NB4 (cell line): ENCODE measurements around the gene SYVN1.

Experiments
- DNase-seq: peaks from one replicate; pipeline ENCODE4 v3.0.0; 2010; ENCODE audit warnings: low read depth
- H3K4me3 ChIP-seq: one replicate; pipeline ENCODE4 v1.5.1; 2011; ENCODE audit warnings: mild to moderate bottlenecking, low read depth, low read length, moderate library complexity
- MYC ChIP-seq: IDR thresholded peaks from 2 replicates; pipeline ENCODE4 v1.6.1; 2011; ENCODE audit warnings: low read depth, low read length
- POLR2A ChIP-seq: IDR thresholded peaks from 2 replicates; pipeline ENCODE4 v1.6.1; 2011; ENCODE audit warnings: mild to moderate bottlenecking; ENCODE audit not compliant: insufficient read length; ENCODE audit errors: extremely low read depth
- TF ChIP-seq, protein P1 (sequence below): IDR thresholded peaks from one replicate; pipeline ENCODE4 v1.5.1; 2012; ENCODE audit warnings: low read depth, low read length
- TF ChIP-seq, protein P2 (sequence below): IDR thresholded peaks from 2 replicates; pipeline ENCODE4 v1.6.1; 2011; ENCODE audit warnings: low read depth, low read length

Gene SYVN1

DNA sequence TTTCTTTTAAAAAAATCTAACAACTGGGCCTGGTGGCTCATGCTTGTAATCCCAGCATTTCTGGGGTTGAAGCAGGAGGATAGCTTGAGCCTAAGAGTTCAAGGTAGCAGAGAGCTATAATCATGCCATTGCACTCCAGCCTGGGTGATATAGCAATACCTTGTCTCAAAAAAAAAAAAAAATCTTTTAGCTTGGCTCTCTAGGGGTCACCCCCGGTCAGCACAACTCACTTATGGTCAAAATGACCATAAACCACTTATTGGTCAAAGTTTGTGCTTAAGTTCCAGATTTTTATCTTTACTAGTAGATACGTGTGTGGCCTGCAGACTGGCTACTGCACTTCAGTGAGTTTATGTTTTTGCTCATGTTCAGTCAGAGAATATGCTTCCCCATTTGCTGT, 29.4 kb upstream of the SYVN1 start:
- no peak overlapping the region for H3K4me3 ChIP-seq
- TF ChIP-seq, protein P1, sequence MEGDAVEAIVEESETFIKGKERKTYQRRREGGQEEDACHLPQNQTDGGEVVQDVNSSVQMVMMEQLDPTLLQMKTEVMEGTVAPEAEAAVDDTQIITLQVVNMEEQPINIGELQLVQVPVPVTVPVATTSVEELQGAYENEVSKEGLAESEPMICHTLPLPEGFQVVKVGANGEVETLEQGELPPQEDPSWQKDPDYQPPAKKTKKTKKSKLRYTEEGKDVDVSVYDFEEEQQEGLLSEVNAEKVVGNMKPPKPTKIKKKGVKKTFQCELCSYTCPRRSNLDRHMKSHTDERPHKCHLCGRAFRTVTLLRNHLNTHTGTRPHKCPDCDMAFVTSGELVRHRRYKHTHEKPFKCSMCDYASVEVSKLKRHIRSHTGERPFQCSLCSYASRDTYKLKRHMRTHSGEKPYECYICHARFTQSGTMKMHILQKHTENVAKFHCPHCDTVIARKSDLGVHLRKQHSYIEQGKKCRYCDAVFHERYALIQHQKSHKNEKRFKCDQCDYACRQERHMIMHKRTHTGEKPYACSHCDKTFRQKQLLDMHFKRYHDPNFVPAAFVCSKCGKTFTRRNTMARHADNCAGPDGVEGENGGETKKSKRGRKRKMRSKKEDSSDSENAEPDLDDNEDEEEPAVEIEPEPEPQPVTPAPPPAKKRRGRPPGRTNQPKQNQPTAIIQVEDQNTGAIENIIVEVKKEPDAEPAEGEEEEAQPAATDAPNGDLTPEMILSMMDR, result no peak
- TF ChIP-seq MYC (no peak), POLR2A (no peak)
- TF ChIP-seq, protein P2, sequence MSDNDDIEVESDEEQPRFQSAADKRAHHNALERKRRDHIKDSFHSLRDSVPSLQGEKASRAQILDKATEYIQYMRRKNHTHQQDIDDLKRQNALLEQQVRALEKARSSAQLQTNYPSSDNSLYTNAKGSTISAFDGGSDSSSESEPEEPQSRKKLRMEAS, result no peak
- no peak for DNase-seq

DNA sequence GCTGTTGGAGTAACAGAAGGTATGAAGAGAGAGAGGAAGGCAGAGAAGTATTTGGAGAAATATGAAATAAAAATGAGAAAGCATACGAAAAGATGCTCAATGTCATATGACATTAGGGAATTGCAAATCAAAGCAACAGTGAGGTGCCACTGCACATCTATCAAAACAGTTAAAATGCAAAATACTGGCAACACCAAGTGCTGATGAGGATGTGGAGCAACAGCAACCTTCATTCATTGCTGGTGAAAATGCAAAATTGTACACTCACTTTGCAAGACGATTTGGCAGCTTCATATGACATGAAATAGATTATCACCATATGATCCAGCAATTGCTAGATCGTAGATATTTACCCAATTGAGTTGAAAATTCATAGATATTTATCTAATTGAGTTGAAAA, 26.3 kb upstream of the SYVN1 start:
- no peak overlapping the region for H3K4me3 ChIP-seq
- DNase-seq, result no peak
- TF ChIP-seq MYC, result no peak
- TF ChIP-seq, protein P2, result no peak
- no peak for TF ChIP-seq POLR2A
- TF ChIP-seq, protein P1, result no peak

DNA sequence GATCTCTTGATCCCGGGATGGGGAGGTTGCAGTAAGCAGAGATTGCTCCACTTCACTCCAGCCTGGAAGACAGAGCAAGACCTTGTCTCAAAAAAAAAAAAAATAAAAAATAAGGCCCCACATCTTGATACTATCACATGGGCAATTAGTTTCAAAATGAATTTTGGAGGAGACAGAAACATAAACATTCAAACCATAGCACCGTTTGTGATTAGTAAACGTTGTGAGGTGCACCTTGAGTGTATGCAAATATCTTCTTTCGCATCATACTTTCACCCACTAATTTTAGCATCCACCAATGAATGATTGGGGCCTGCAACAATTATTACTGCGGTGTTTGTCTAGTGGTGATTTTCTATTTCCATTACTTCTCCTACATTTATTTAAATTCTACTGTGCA, 24.7 kb upstream of the SYVN1 start:
- TF ChIP-seq POLR2A (no peak), MYC (no peak)
- TF ChIP-seq, protein P1, result no peak
- TF ChIP-seq, protein P2, result no peak
- H3K4me3 ChIP-seq, result no peak overlapping the region
- DNase-seq, result no peak

DNA sequence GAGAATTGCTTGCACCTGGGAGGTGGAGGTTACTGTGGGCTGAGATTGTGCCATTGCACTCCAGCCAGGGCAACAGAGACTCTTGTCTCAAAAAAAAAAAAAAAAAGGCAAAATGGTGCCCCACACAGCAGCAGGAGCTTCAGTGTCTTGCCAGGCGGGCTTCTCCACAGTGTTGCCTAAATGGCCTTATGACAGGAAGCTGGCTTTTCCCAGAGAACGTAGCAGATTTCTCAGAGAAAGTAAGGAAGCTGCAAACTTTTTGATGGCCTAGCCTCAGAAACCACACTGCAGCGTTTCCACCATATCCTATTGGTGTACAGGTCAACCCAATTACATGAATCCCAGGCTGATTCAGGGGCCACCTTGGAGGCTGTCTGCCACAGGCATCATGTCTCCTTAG, 23.0 kb upstream of the SYVN1 start:
- no peak for TF ChIP-seq POLR2A
- TF ChIP-seq, protein P2, result no peak
- TF ChIP-seq MYC, result no peak
- TF ChIP-seq, protein P1, result no peak
- H3K4me3 ChIP-seq, result no peak overlapping the region
- no peak for DNase-seq

DNA sequence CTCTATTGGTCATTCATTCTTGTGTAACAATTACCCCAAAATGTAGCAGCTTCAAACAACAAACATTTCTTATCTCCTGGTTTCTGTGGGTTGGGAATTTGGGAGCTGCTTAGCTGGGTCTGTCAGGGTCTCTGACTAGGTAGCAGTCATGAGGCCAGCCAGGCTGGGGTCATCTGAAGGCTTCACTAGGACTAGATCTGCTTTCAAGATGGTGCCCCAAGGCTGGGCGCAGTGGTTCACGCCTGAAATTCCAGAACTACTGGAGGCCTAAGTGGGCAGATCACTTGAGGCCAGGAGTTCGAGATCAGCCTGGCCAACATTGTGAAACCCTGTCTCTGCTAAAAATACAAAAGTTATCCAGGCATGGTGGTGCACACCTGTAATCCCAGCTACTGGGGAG, 22.6 kb upstream of the SYVN1 start:
- no peak for TF ChIP-seq MYC
- TF ChIP-seq, protein P2, result no peak
- TF ChIP-seq POLR2A, result no peak
- TF ChIP-seq, protein P1, result no peak
- DNase-seq, result no peak
- no peak overlapping the region for H3K4me3 ChIP-seq

DNA sequence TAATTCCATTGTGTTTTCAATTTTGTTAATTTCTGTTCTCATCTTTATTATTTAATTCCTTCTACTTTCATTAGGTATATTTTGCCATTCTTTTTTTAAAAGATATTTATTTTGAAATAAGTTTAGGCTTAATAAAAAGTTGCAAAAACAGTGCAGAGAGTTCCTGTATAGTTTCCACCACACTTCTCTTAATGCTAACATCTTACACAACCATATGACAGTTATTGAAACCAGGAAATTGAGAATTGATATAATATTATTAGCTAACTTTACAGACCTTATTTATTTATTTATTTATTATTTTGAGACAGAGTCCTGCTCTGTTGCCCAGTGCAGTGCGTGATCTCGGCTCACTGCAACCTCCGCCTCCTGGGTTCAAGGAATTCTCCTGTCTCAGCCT, 21.9 kb upstream of the SYVN1 start:
- no peak for DNase-seq
- TF ChIP-seq, protein P2, result no peak
- TF ChIP-seq MYC (no peak), POLR2A (no peak)
- TF ChIP-seq, protein P1, result no peak
- no peak overlapping the region for H3K4me3 ChIP-seq
